T-helper 17 cell (primary cell): ENCODE measurements around the gene RNF214. TPM values are rescaled to one million over a fixed set of nuclear protein-coding genes. Genes with fewer than 3 reads are reported as not detected.
"Not testable (repeated sequence)": the region's sequence is repeated elsewhere in the genome, so short reads cannot be mapped to it uniquely, and the experiment has no call there.

Experiments
- ATAC-seq: fragments of 150-1000 bp; cut with Tn5 transposase; 2 replicates; pipeline ENCODE4 v1.10.0; 2021; ENCODE audit warnings: mild to moderate bottlenecking, moderate library complexity
- DNase-seq, 3 donors: peaks; one replicate each; pipeline versions ENCODE4 v3.0.0 to v3.0.0-alpha.2; 2020 to 2021
- H3K9me3 ChIP-seq: one replicate; pipeline ENCODE4 v1.7.0; 2013; ENCODE audit warnings: low read length, mild to moderate bottlenecking; ENCODE audit not compliant: control insufficient read depth, poor library complexity, severe bottlenecking
- H3K27ac Mint-ChIP-seq: one replicate; pipeline ENCODE4 v1.8.0; 2022; ENCODE audit warnings: mild to moderate bottlenecking, moderate library complexity, mixed read lengths
- H3K27me3 Mint-ChIP-seq: one replicate; pipeline ENCODE4 v1.8.0; 2022; ENCODE audit warnings: mixed read lengths
- H3K36me3 Mint-ChIP-seq: one replicate; pipeline ENCODE4 v1.8.0; 2022; ENCODE audit warnings: low read depth, mixed read lengths
- H3K4me1 Mint-ChIP-seq: one replicate; pipeline ENCODE4 v1.8.0; 2022; ENCODE audit warnings: mild to moderate bottlenecking, mixed read lengths
- H3K4me3 Mint-ChIP-seq: one replicate; pipeline ENCODE4 v1.8.0; 2022; ENCODE audit warnings: mild to moderate bottlenecking, moderate library complexity, mixed read lengths
- total RNA-seq, 4 donors: library from RNA in 2 of 4; stranded (reverse) in 2 of 4; gene quantifications; one replicate each; pipeline ENCODE4 v1.2.3 and lab custom pipeline; 2022 to 2026

RNF214 gene
- total RNA-seq (10 to 100 TPM; 20.1 to 24.4 TPM), total RNA-seq (lab: John Stamatoyannopoulos, UW) (22.7 to 34.6 reads per million in 2 donors)

DNA sequence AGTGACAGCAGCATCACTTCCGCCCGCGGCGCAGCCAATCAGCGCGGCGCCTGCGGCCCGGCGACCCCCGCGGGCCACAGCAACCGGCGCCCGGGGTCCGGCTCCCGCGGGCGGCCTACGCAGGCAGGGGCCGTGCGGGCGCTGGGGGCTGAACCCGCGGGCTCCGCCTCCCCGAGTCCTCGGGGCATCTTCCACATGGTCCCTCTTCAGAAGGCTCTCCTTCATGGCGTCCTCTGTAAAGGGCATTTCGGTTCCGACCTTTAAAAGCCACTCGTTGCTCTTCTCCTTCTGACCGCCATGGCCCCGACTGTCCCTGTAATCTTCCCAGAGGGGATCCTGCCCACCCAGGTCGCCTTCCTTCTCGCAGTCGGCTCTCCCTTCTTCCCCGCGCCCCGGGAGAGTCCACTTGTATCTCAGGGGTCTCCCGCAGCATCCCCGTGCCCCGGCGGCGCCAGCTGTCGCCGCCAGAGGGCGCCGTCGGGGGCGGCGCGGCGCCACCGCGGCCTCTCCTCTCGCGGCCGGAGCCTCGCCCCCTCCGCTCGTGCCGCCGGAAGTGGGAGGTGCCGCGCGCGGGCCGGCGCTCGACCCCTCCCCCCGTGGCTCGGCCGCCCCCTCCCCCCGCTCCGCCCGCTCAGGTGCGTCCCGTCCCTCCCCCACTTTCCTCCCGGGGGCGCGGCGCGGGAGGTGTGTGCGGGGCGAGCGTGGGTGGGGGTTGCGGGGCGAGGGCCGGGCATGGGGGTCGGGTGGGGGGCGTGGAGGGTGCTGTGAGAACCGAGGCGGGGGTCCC, at the start of gene RNF214:
TSS of gene RNF214 (plus strand) at position 580 of the 787 bp plus-strand sequence. CDS start 1,602 bp downstream, outside the sequence.
- H3K4me1 Mint-ChIP-seq, result peaks cover 43% of the 10 kb centered on the region
- no peaks in the 10 kb centered on the region for H3K27me3 Mint-ChIP-seq
- H3K4me3 Mint-ChIP-seq, result peak within 1 kb of the TSS; percentile 98
- DNase-seq (peak; percentile 67 to 76 (median 74)), ATAC-seq (peak; percentile 83)
- H3K9me3 ChIP-seq, result no peaks in the 10 kb centered on the region
- peaks cover 8% of the 10 kb centered on the region for H3K36me3 Mint-ChIP-seq
- H3K27ac Mint-ChIP-seq, result peak within 1 kb of the TSS; percentile 97

GRCh38 chr11:117183178-117183577, 49.3 kb upstream of the RNF214 start:
- H3K4me3 Mint-ChIP-seq, ATAC-seq, H3K36me3 Mint-ChIP-seq, H3K27me3 Mint-ChIP-seq, H3K9me3 ChIP-seq, DNase-seq: not testable (repeated sequence)
- H3K27ac Mint-ChIP-seq, result peak overlapping the region; percentile 9
- peaks cover 21% of the 10 kb centered on the region for H3K4me1 Mint-ChIP-seq

DNA sequence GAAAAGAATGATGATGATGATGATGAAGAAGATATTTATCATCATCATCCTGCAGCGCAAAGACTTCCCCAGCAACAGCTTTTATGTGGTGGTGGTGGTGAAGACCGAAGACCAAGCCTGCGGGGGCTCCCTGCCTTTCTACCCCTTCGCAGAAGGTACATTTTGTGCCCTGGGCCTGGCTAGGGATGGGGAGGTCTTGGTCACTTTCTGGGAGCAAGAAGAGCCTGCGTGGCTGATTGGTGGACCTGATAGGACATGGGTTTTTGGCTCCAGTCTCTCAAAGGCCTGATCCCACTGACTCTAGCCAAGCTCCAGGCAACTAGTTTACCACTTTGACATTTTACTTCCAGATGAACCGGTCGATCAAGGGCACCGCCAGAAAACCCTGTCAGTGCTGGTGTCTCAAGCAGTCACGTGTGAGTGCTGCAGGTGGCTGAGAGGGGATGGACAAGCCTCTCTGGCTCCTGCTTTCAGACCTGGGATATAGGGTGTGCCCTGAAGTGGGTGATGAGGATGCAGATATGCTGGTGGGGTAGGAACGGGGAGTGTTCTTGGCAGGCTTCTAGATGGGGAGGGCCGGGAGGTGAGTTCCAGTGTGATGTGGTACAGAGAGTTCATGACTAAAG, 48.6 kb upstream of the RNF214 start:
- Mint-ChIP-seq H3K27ac (no peak overlapping the region), H3K4me3 (no peak overlapping the region), H3K27me3 (no peaks in the 10 kb centered on the region), H3K36me3 (no peaks in the 10 kb centered on the region), H3K4me1 (peaks cover 20% of the 10 kb centered on the region)
- no peak for DNase-seq
- no peak for ATAC-seq
- H3K9me3 ChIP-seq, result no peaks in the 10 kb centered on the region

- Mint-ChIP-seq H3K27me3 (no peaks in the 10 kb centered on the region), H3K4me1 (peaks cover 9% of the 10 kb centered on the region), H3K27ac (peak overlapping the region; percentile 78), H3K36me3 (no peaks in the 10 kb centered on the region), H3K4me3 (peak overlapping the region; percentile 47)
- H3K9me3 ChIP-seq, result no peaks in the 10 kb centered on the region
- DNase-seq, result no peak
- ATAC-seq, result peak; percentile 17
Observed at GRCh38 chr11:117185736-117186430, 46.6 kb upstream of the RNF214 start.

- no peaks in the 10 kb centered on the region for H3K9me3 ChIP-seq
- H3K4me3 Mint-ChIP-seq, result peak overlapping the region; percentile 25
- ATAC-seq, result no peak
- no peaks in the 10 kb centered on the region for H3K27me3 Mint-ChIP-seq
- H3K27ac Mint-ChIP-seq, result peak overlapping the region; percentile 78
- no peaks in the 10 kb centered on the region for H3K36me3 Mint-ChIP-seq
- peaks cover 4% of the 10 kb centered on the region for H3K4me1 Mint-ChIP-seq
- no peak for DNase-seq
Observed at GRCh38 chr11:117186431-117186761, 46.1 kb upstream of the RNF214 start.

- no peaks in the 10 kb centered on the region for H3K27me3 Mint-ChIP-seq
- H3K27ac Mint-ChIP-seq, result peak overlapping the region; percentile 43
- DNase-seq, result no peak
- no peaks in the 10 kb centered on the region for H3K9me3 ChIP-seq
- peaks cover 4% of the 10 kb centered on the region for H3K4me1 Mint-ChIP-seq
- H3K4me3 Mint-ChIP-seq, result no peak overlapping the region
- no peaks in the 10 kb centered on the region for H3K36me3 Mint-ChIP-seq
- ATAC-seq, result no peak
Observed at GRCh38 chr11:117187007-117187406, 45.5 kb upstream of the RNF214 start.

- Mint-ChIP-seq H3K27ac (peak overlapping the region; percentile 43), H3K27me3 (no peaks in the 10 kb centered on the region), H3K4me1 (peaks cover 4% of the 10 kb centered on the region), H3K36me3 (no peaks in the 10 kb centered on the region), H3K4me3 (no peak overlapping the region)
- no peak for ATAC-seq
- no peak for DNase-seq
- no peaks in the 10 kb centered on the region for H3K9me3 ChIP-seq
Observed at GRCh38 chr11:117187428-117187798, 45.1 kb upstream of the RNF214 start.

DNA sequence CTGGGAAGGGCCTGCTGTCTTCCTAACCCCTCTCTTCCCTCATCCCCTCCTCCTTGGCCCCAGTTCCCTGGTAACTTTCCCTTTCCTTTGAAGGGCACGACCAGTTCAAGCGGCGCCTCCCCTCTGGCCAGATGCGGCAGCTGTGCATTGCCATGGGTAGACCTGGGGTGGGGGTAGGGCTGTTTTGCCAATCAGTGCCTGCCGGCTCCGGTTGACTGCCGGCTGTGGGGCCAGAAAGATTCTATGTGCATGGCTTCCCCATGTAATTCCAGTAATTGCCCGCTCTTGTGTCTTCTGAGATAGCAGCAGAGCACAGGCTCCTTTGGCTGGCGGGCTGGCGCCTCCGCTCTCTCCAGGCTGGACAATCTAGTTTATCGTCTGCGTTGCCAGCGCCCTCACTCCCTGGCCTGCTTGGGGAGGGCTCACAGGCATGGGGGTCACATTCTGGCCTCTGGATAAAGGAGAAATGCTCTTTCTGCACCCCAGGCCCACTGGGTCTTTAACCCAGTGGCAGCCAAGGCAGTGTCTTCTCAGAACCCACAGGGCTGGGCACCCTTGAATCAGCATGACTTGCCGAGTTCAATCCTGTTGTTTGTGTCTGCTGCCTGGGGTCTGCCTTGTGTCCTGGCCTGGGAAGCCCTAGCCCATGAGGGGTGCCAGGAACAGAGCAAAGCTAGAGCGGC, 44.5 kb upstream of the RNF214 start:
- Mint-ChIP-seq H3K4me3 (peak overlapping the region; percentile 45), H3K4me1 (peaks cover 4% of the 10 kb centered on the region), H3K27me3 (no peaks in the 10 kb centered on the region), H3K36me3 (no peaks in the 10 kb centered on the region), H3K27ac (peak overlapping the region; percentile 43)
- no peaks in the 10 kb centered on the region for H3K9me3 ChIP-seq
- ATAC-seq (no peak), DNase-seq (no peak)

DNA sequence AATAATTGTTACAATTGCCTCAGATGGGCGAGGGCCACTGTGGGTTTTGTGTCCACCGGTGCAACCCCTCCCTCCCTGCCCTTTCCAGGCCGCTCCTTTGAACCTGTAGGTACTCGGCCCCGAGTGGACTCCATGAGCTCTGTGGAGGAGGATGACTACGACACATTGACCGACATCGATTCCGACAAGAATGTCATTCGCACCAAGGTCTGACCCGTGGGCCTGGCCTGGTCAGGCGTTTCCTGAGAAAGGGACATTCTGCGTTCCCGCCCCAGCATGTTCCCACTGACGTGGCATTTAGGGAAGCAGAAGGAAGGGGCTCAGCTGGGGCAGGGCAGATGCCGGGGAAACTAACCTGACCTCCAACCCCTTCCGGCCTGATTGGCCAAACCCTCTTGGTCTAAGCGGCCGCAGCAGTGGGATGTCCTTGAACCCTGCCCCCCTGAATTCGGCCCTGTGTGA, 43.8 kb upstream of the RNF214 start:
- no peak for DNase-seq
- no peak for ATAC-seq
- Mint-ChIP-seq H3K36me3 (no peaks in the 10 kb centered on the region), H3K4me1 (peaks cover 7% of the 10 kb centered on the region), H3K27ac (no peak overlapping the region), H3K4me3 (no peak overlapping the region), H3K27me3 (no peaks in the 10 kb centered on the region)
- H3K9me3 ChIP-seq, result no peaks in the 10 kb centered on the region

- Mint-ChIP-seq H3K36me3 (no peaks in the 10 kb centered on the region), H3K4me3 (no peak overlapping the region), H3K27ac (peak overlapping the region; percentile 6), H3K27me3 (no peaks in the 10 kb centered on the region), H3K4me1 (peaks cover 5% of the 10 kb centered on the region)
- DNase-seq (no peak), ATAC-seq (peak; percentile 71)
- H3K9me3 ChIP-seq, result no peaks in the 10 kb centered on the region
Observed at GRCh38 chr11:117189191-117189940, 43.1 kb upstream of the RNF214 start.

GRCh38 chr11:117189941-117190544, 42.4 kb upstream of the RNF214 start:
- no peaks in the 10 kb centered on the region for H3K9me3 ChIP-seq
- Mint-ChIP-seq H3K4me1 (peaks cover 5% of the 10 kb centered on the region), H3K36me3 (no peaks in the 10 kb centered on the region), H3K27me3 (no peaks in the 10 kb centered on the region), H3K27ac (no peak overlapping the region), H3K4me3 (no peak overlapping the region)
- ATAC-seq, result no peak
- no peak for DNase-seq

DNA sequence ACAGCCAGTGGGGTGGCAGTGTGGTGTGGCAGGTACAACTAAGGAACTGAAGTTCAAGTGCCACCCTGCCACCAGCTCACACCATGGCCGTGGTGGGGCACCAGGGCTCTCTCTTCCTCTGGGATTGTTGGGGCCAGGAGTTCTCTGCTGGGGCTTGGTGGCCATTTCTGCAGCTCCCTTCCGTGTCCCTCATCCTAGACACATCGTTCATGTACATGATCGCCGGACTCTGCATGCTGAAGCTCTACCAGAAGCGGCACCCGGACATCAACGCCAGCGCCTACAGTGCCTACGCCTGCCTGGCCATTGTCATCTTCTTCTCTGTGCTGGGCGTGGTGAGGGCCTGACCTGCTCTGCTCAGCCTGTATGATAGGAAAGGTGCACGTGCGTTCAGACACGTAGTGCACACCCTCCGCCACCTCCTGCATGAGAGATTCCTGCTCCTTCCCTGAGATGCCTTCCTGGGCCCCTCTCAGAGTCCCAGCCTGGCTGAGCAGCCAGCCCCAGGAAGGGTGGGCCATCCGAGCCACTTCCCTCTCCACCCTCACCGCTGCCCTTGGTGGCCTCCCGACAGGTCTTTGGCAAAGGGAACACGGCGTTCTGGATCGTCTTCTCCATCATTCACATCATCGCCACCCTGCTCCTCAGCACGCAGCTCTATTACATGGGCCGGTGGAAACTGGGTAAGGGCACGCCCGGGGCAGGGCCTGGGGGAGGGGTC, 40.6 kb upstream of the RNF214 start:
- no peak for ATAC-seq
- no peak overlapping the region for H3K27ac Mint-ChIP-seq

More for the DNA sequence above, 40.6 kb upstream of the RNF214 start:
- H3K27me3 Mint-ChIP-seq, result no peaks in the 10 kb centered on the region
- peaks cover 10% of the 10 kb centered on the region for H3K4me1 Mint-ChIP-seq
- no peak overlapping the region for H3K4me3 Mint-ChIP-seq
- DNase-seq, result no peak
- no peaks in the 10 kb centered on the region for H3K9me3 ChIP-seq
- no peaks in the 10 kb centered on the region for H3K36me3 Mint-ChIP-seq
